IMR-90 (cell line): ENCODE results near the gene GPT2.

ENCODE experiments used
- BHLHE40 ChIP-seq: fragments of 150-350 bp; IDR thresholded peaks from 2 replicates; pipeline ENCODE4 v1.6.1; 2016; ENCODE audit warnings: mild to moderate bottlenecking, low read depth, low read length
- CEBPB ChIP-seq: IDR thresholded peaks from 2 replicates; pipeline ENCODE4 v1.6.1; 2012; ENCODE audit warnings: low read depth, low read length, improper control_type of control experiment
- CHD1 ChIP-seq: IDR thresholded peaks from 2 replicates; pipeline ENCODE4 v1.6.1; 2012; ENCODE audit warnings: low read depth, low read length, improper control_type of control experiment
- ELK1 ChIP-seq: fragments of 150-350 bp; IDR thresholded peaks from 2 replicates; pipeline ENCODE4 v1.6.1; 2016; ENCODE audit warnings: low read depth, mild to moderate bottlenecking, low read length, moderate library complexity, borderline replicate concordance
- MAFK ChIP-seq: IDR thresholded peaks from 2 replicates; pipeline ENCODE4 v1.6.1; 2012; ENCODE audit warnings: low read depth, low read length, improper control_type of control experiment
- MAZ ChIP-seq: IDR thresholded peaks from 2 replicates; pipeline ENCODE4 v1.6.1; 2012; ENCODE audit warnings: low read depth, mild to moderate bottlenecking, low read length, improper control_type of control experiment, moderate library complexity, borderline replicate concordance
- MXI1 ChIP-seq: IDR thresholded peaks from 2 replicates; pipeline ENCODE4 v1.6.1; 2012; ENCODE audit warnings: low read depth, mild to moderate bottlenecking, low read length, moderate library complexity, borderline replicate concordance
- POLR2A ChIP-seq: IDR thresholded peaks from 2 replicates; pipeline ENCODE4 v1.6.1; 2012; ENCODE audit warnings: mild to moderate bottlenecking, low read depth, low read length
- RAD21 ChIP-seq: IDR thresholded peaks from 2 replicates; pipeline ENCODE4 v1.6.1; 2012; ENCODE audit warnings: low read length, improper control_type of control experiment
- RFX5 ChIP-seq: IDR thresholded peaks from 2 replicates; pipeline ENCODE4 v1.8.0; 2012; ENCODE audit warnings: low read depth, mild to moderate bottlenecking, low read length, moderate library complexity
- SMC3 ChIP-seq: fragments of 150-350 bp; IDR thresholded peaks from 2 replicates; pipeline ENCODE4 v1.6.1; 2016; ENCODE audit warnings: low read depth, mild to moderate bottlenecking, antibody characterized with exemption, low read length, moderate library complexity
- USF2 ChIP-seq: fragments of 150-350 bp; IDR thresholded peaks from 2 replicates; pipeline ENCODE4 v1.6.1; 2017; ENCODE audit warnings: mild to moderate bottlenecking, antibody characterized with exemption, low read length, low read depth
- TF ChIP-seq, protein P1 (sequence below): conservative IDR thresholded peaks from 2 replicates; pipeline ENCODE4 v1.5.1; 2012; ENCODE audit warnings: mild to moderate bottlenecking, low read depth, low read length, improper control_type of control experiment

- TF ChIP-seq POLR2A = no peak
- TF ChIP-seq, protein P1, sequence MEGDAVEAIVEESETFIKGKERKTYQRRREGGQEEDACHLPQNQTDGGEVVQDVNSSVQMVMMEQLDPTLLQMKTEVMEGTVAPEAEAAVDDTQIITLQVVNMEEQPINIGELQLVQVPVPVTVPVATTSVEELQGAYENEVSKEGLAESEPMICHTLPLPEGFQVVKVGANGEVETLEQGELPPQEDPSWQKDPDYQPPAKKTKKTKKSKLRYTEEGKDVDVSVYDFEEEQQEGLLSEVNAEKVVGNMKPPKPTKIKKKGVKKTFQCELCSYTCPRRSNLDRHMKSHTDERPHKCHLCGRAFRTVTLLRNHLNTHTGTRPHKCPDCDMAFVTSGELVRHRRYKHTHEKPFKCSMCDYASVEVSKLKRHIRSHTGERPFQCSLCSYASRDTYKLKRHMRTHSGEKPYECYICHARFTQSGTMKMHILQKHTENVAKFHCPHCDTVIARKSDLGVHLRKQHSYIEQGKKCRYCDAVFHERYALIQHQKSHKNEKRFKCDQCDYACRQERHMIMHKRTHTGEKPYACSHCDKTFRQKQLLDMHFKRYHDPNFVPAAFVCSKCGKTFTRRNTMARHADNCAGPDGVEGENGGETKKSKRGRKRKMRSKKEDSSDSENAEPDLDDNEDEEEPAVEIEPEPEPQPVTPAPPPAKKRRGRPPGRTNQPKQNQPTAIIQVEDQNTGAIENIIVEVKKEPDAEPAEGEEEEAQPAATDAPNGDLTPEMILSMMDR = no peak
- TF ChIP-seq ELK1 = no peak
- no peak for TF ChIP-seq SMC3
- TF ChIP-seq BHLHE40 = no peak
- no peak for TF ChIP-seq CHD1
- no peak for TF ChIP-seq RAD21
- TF ChIP-seq MAZ = no peak
- no peak for TF ChIP-seq RFX5
- no peak for TF ChIP-seq MXI1
- no peak for TF ChIP-seq CEBPB
- no peak for TF ChIP-seq USF2
- TF ChIP-seq MAFK = no peak
Observed at GRCh38 chr16:46927273-46927672, 43.1 kb downstream of the GPT2 start.
